Body of pancreas (tissue), 4 donors: ENCODE results near the gene ALS2CL.

Source experiments
- CTCF ChIP-seq, 7 experiments: fragments of 450-650 bp in 4 of 7; fragments of 200-600 bp in 3 of 7; sonication (generic) in 3 of 7; IDR thresholded peaks; one replicate each; pipeline ENCODE4 v1.5.1; 2016 to 2019; ENCODE audit warnings: antibody characterized with exemption in 7 of 7
- POLR2A ChIP-seq, 3 donors: fragments of 450-650 bp; IDR thresholded peaks; one replicate each; pipeline ENCODE4 v1.6.1; 2016; ENCODE audit warnings: antibody characterized with exemption in 3 of 3, mild to moderate bottlenecking in 2 of 3

DNA sequence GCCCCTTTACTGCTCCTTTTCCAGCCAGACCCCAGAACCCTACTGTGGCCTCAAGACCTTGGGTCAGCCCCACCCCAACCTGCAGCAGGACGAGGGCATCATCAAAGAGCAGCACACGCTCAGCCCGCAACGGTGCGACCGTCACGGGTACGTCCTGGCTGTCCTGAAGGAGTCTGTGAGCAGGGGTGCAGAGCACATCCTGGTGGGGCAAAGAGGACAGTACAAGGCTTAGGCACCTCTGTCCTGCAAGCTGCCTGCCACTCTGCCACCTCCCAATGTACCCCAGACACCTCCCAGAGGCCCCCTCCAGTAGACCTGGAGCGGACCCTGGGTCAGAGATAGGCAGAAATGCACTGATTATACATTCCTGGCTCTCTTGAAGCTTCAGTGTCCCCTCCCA lies 8.0 kb downstream of the ALS2CL start:
- no peak for TF ChIP-seq CTCF (IDR thresholded peaks at IDR 0.05)
- TF ChIP-seq POLR2A (IDR thresholded peaks at IDR 0.05) = no peak
